NCI-H1417 (cell line): Measurements from ENCODE around the gene PAM16.

Experiments
- DNase-seq, 3 experiments: peaks; one replicate each; lab custom pipeline; 2025; lab: John Stamatoyannopoulos, UW

Gene PAM16

GRCh38 chr16:4383591-4384444, 32.7 kb upstream of the PAM16 start:
- no peak for DNase-seq

DNA sequence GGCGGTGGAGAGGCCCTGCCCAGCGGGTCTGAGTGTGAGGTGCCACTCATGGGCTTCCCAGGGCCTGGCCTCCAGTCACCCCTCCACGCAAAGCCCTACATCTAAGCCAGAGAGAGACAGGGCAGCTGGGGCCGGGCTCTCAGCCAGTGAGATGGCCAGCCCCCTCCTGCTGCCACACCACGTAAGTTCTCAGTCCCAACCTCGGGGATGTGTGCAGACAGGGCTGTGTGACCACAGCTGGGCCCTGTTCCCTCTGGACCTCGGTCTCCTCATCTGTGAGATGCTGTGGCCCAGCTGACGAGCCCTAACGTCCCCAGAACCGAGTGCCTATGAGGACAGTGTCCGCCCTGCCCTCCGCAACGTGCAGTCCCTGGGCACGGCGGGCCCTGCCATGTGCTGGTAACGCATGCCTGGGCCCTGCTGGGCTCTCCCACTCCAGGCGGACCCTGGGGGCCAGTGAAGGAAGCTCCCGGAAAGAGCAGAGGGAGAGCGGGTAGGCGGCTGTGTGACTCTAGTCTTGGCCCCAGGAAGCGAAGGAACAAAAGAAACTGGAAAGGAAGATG, 31.8 kb upstream of the PAM16 start:
- no peak for DNase-seq

GRCh38 chr16:4381935-4382794, 31.0 kb upstream of the PAM16 start:
- no peak for DNase-seq

DNA sequence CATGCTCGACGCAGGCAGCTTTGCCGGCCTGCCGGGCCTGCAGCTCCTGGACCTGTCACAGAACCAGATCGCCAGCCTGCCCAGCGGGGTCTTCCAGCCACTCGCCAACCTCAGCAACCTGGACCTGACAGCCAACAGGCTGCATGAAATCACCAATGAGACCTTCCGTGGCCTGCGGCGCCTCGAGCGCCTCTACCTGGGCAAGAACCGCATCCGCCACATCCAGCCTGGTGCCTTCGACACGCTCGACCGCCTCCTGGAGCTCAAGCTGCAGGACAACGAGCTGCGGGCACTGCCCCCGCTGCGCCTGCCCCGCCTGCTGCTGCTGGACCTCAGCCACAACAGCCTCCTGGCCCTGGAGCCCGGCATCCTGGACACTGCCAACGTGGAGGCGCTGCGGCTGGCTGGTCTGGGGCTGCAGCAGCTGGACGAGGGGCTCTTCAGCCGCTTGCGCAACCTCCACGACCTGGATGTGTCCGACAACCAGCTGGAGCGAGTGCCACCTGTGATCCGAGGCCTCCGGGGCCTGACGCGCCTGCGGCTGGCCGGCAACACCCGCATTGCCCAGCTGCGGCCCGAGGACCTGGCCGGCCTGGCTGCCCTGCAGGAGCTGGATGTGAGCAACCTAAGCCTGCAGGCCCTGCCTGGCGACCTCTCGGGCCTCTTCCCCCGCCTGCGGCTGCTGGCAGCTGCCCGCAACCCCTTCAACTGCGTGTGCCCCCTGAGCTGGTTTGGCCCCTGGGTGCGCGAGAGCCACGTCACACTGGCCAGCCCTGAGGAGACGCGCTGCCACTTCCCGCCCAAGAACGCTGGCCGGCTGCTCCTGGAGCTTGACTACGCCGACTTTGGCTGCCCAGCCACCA, 30.2 kb upstream of the PAM16 start:
- DNase-seq, result no peak

DNA sequence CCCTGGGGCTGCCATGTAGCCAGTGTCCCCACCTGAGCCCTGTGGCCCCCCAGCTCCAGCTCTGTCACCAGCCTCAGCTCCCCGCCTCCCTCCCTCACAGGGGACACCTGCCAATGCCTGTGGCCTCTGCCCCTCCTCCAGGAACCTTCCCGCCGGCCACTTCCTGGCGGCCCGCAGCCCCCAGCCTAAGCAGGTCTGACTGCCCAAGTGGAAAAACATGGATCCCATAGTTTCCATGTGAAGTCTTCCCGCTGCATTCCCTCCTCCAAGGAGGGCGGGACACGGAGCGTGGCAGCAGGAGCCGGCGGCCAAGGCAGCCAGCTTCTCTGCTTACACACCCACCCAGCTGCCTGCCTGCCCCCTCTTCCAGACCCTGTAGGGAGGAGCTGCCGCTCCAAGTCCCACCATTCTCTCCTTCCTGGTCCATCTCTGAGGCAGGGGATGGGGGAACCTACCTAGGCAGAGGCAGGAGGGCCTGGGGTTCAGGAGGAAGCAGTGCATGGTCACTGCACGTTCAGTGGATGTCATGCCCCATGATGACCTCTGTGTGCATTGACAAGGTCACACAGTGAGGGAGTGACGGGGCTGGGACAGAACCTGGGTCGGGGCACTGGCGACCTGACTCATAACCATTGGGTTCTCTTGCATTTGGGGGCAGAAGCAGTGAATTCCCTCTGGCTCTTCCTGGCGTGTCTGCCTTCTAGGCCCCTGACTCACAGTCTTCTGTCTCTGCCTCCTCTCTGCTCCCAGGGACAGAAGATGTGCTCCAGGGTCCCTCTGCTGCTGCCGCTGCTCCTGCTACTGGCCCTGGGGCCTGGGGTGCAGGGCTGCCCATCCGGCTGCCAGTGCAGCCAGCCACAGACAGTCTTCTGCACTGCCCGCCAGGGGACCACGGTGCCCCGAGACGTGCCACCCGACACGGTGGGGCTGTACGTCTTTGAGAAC, 29.3 kb upstream of the PAM16 start:
- no peak for DNase-seq

- no peak for DNase-seq
Measured at GRCh38 chr16:4378999-4379690, 28.0 kb upstream of the PAM16 start.

GRCh38 chr16:4378161-4378666, 27.1 kb upstream of the PAM16 start:
- DNase-seq, result no peak

DNA sequence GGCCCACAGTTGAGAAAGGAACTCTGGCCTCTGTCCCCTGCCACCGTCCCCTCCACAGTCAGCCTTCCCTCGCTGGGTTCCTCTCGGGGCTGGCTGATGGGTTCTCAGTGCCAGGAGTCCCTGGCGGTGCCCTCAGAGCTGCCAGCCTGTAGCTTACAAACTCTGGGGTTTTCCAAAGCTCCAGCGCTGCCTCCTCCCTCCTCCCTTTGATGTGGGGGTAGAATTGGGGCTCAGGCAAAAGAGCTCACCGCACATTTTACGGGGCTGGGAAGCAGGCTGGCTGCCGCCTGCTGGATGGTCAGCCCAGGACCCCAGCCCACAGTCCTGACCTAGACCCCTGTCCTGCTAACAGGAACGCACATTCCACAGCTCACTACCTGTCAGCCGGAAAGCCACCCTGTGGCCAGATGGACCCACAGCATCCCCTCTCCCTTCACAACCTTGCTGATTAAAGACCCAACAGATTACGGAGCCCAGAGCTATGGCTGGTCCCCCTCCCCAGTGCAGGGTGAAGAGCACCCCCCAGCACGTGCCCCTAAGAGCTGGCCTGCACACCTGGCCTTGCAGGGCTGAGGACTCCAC, 26.5 kb upstream of the PAM16 start:
- no peak for DNase-seq

DNA sequence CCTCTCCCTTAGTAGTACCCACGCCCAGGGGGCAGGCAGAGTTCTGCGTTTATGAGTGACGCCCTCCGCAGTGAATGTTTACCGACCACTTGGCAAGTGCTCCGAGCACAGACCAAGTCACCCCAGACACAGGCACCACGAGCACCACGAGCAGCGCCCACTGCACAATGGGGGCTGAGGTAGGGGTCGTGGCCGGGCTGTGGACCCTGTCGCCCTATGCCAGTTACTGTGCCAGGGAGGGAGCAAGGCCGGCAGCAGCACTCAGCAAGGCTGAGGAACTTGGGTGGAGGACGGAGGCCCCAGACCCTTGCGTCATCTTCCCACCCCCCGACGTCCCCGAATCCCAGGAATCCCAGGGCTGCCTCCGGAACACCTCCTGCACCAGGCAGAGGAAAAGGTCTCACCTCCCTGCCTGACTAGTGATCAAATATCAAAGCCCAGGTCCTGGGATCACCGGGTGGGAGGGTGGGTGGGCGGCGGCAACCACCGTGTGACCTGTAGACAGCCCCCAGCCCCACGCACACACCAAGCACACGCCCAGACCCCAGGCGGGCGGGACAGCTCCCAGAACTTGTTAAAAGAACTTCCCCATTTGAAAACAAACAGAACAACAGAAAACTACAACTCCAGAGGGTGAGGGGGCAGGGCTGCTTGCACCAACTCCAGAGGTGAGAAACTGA, 25.9 kb upstream of the PAM16 start:
- no peak for DNase-seq

DNA sequence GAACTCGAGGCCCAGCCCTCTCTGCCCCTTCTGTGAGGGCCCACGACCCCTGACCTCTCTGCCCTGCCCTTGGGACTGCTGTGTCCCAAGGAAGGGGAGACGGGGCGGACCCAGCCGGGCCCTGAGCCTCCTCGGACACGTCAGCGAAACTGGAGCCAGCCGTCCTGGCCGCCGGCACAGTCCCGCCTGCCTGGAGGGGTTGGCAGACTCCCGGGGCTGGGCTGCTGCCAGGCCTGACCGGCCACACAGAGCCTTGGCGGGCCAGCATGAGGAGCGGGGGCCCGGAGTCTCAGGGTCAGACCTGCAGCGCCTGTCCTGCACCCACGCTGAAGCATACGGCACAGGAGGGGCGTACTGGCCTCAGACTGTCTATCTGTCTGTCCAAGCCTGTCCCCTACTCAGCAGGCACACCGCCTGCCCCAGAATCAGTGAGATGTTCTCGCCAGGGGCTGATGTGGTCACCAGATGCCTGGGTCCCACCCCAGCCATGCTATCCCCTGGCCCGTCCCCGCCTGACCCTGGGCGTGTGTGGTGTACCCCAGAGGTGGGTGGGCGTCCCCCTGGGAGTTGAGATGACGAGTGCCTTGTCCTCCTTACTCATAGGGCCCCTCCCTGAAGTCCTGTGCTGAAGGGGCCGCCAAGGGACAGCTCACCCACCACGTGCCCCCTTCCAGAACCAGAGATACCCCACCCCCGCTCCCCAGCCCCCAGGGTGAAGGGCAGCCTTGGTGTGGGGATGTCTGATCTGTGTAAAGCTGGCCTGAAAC, 25.2 kb upstream of the PAM16 start:
- DNase-seq, result no peak

- DNase-seq, result no peak
Measured at GRCh38 chr16:4375717-4376116, 24.6 kb upstream of the PAM16 start.

- no peak for DNase-seq
Measured at GRCh38 chr16:4373909-4374742, 23.0 kb upstream of the PAM16 start.

GRCh38 chr16:4373356-4373908, 22.3 kb upstream of the PAM16 start:
- peak in 1 of 3 experiments; percentile 50 for DNase-seq

- peak in 2 of 3 experiments; percentile 27 to 69 for DNase-seq
Measured at GRCh38 chr16:4372578-4373355, 21.6 kb upstream of the PAM16 start.

GRCh38 chr16:4372001-4372577, 21.0 kb upstream of the PAM16 start:
- DNase-seq, result no peak
